Measurements from ENCODE around the gene WDR4.
"Not testable (repeated sequence)": the region's sequence is repeated elsewhere in the genome, so short reads cannot be mapped to it uniquely, and the experiment has no call there.

The WDR4 gene

GRCh38 chr21:42848932-42849758 is 30.2 kb downstream of the WDR4 start:
- TF ChIP-seq Cebpa-rat (IDR thresholded peaks at IDR 0.05): no peak
- peaks cover 87% of the 10 kb centered on the region for H3K36me3 ChIP-seq
- no peak overlapping the region; the same call in 1 of the 2 replicates for H3K4me2 ChIP-seq
- no peaks in the 10 kb centered on the region for H3K27me3 ChIP-seq
- no peaks in the 10 kb centered on the region for H3K9me3 ChIP-seq
- H3K27ac ChIP-seq: no peak overlapping the region
- no peak overlapping the region for H3K9ac ChIP-seq
- H4K20me1 ChIP-seq: peaks cover 98% of the 10 kb centered on the region
- peaks cover 90% of the 10 kb centered on the region for H3K4me1 ChIP-seq
- H3K4me3 ChIP-seq: no peak overlapping the region

- not testable (repeated sequence) for H3K4me2 ChIP-seq, H3K9me3 ChIP-seq
- peaks cover 87% of the 10 kb centered on the region for H3K36me3 ChIP-seq
Measured at GRCh38 chr21:42848144-42848931, 31.0 kb downstream of the WDR4 start.

GRCh38 chr21:42847726-42848125 is 31.6 kb downstream of the WDR4 start:
- Histone ChIP-seq H3K36me3 (peaks cover 87% of the 10 kb centered on the region), H3K4me2 (peak overlapping the region; percentile 77), H3K9me3 (no peaks in the 10 kb centered on the region), H3K9ac (no peak overlapping the region), H3K27ac (no peak overlapping the region), H4K20me1 (peaks cover 98% of the 10 kb centered on the region), H3K27me3 (no peaks in the 10 kb centered on the region), H3K4me3 (no peak overlapping the region), H3K4me1 (peaks cover 90% of the 10 kb centered on the region)
- no peak for TF ChIP-seq Cebpa-rat (IDR thresholded peaks at IDR 0.05)

More at GRCh38 chr21:42848144-42848931, 31.0 kb downstream of the WDR4 start:
- peaks cover 98% of the 10 kb centered on the region for H4K20me1 ChIP-seq
- not testable (repeated sequence) for H3K27me3 ChIP-seq, H3K9ac ChIP-seq, H3K27ac ChIP-seq, H3K4me3 ChIP-seq
- H3K4me1 ChIP-seq: peaks cover 90% of the 10 kb centered on the region

DNA sequence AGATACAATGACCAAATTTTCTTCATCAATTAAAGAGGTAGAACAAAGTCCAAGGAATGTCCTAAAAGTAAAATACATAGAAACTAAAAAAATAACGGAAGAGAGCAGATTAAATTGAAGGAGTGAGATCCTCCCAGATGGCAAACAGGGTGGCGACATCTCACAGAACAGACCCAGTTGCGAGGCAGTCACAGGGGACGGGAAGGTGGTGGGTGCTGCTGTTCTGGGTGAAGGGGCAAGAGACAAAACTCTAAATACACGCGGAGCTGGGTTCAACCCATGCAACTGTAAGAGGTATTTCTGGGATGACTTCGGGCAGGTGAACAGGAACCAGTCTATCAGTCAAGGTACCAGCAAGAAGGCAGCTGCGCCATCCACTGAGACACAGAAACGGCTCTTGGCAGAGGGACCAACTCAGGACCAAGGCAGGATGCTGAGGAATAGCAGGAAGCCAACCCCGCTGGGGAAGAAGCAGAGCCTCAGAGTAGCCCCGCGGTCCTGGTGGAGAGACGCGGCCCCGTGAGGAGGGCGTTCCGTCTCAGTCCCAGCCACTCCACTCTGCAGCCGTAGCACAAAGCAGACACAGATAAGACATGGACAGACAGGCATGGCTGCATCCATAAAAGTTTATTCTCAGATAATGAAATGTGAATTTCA is 32.2 kb downstream of the WDR4 start:
- no peak for TF ChIP-seq Cebpa-rat (IDR thresholded peaks at IDR 0.05)
- Histone ChIP-seq H3K4me3 (no peak overlapping the region), H4K20me1 (peaks cover 98% of the 10 kb centered on the region), H3K36me3 (peaks cover 88% of the 10 kb centered on the region), H3K27ac (no peak overlapping the region), H3K4me1 (peaks cover 90% of the 10 kb centered on the region), H3K4me2 (peak overlapping the region; percentile 77), H3K9ac (no peak overlapping the region), H3K9me3 (no peaks in the 10 kb centered on the region), H3K27me3 (no peaks in the 10 kb centered on the region)

DNA sequence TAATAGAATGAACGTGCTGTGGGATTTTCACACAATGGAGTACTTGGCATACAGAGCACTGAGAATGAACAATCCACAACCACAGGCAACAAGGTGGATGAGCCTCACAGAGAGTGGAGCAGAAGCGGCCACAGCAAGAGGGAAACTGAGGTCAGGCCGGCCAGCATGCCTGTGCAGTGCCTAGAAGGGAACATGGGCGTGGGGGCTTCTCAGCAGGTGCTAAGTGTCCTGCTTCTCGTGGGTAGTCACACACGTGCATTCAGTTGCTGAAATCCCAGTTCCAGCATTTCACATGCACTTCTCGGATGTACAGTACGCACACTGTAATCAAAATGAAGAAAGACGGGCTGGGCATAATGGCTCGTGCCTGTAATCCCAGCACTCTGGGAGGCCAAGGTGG is 33.1 kb downstream of the WDR4 start:
- no peak for TF ChIP-seq Cebpa-rat (IDR thresholded peaks at IDR 0.05)
- no peak overlapping the region for H3K9ac ChIP-seq

GRCh38 chr21:42845296-42845965 is 33.9 kb downstream of the WDR4 start:
- H3K27me3 ChIP-seq: no peaks in the 10 kb centered on the region
- peak overlapping the region; percentile 77 for H3K4me2 ChIP-seq
- no peaks in the 10 kb centered on the region for H3K9me3 ChIP-seq
- H3K4me1 ChIP-seq: peaks cover 90% of the 10 kb centered on the region
- no peak overlapping the region for H3K4me3 ChIP-seq
- H3K27ac ChIP-seq: peak overlapping the region; percentile 18; the same call in 1 of the 2 replicates
- peak overlapping the region; percentile 39; the same call in 1 of the 2 replicates for H3K9ac ChIP-seq
- peaks cover 98% of the 10 kb centered on the region for H4K20me1 ChIP-seq
- TF ChIP-seq Cebpa-rat (IDR thresholded peaks at IDR 0.05): no peak
- peaks cover 94% of the 10 kb centered on the region for H3K36me3 ChIP-seq

More for the DNA sequence above, 33.1 kb downstream of the WDR4 start:
- H3K4me3 ChIP-seq: no peak overlapping the region
- no peak overlapping the region for H3K27ac ChIP-seq
- no peaks in the 10 kb centered on the region for H3K27me3 ChIP-seq
- H3K9me3 ChIP-seq: no peaks in the 10 kb centered on the region
- H3K4me2 ChIP-seq: peak overlapping the region; percentile 77
- H4K20me1 ChIP-seq: peaks cover 98% of the 10 kb centered on the region
- H3K4me1 ChIP-seq: peaks cover 90% of the 10 kb centered on the region
- peaks cover 94% of the 10 kb centered on the region for H3K36me3 ChIP-seq

DNA sequence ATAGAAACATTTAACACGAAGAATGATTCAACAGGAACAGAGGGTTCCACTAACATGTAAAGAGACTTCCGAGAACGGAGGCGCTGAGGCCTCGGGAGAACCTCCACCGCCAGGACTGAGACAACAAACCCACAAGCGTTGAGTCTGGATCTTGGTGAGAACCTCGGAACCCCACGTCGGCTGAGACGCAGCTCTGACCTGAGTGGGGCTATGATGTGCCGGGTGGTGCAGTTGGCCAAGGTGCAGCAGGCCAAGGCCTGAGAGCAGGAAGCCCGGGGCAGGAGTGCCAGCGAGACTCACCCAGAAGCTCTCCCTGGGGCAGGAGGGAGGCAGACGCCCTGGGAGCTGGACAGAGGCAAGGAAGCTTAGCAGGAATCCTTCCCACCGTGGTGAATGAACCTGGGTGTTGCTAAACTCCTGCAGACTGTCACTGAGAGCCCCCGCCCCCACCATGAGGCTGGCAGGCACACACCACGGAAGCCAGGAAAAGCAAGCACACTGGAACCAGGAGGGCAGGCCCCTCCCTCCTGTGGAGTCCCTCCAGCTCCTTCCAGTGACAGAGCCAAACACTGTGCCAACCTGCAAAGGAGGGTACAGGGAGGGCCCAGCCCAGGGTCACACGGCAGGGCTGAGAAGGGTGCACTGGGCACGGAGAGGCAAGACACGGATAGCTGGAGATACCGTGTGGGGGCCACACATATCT is 34.8 kb downstream of the WDR4 start:
- no peaks in the 10 kb centered on the region for H3K27me3 ChIP-seq
- peak overlapping the region; percentile 77 for H3K4me2 ChIP-seq
- no peak overlapping the region for H3K4me3 ChIP-seq
- H3K36me3 ChIP-seq: peaks cover 90% of the 10 kb centered on the region
- H4K20me1 ChIP-seq: peaks cover 98% of the 10 kb centered on the region
- peak overlapping the region; percentile 24; the same call in 1 of the 2 replicates for H3K27ac ChIP-seq
- TF ChIP-seq Cebpa-rat (IDR thresholded peaks at IDR 0.05): no peak
- H3K9me3 ChIP-seq: no peaks in the 10 kb centered on the region
- peak overlapping the region; percentile 39; the same call in 1 of the 2 replicates for H3K9ac ChIP-seq
- H3K4me1 ChIP-seq: peaks cover 90% of the 10 kb centered on the region

DNA sequence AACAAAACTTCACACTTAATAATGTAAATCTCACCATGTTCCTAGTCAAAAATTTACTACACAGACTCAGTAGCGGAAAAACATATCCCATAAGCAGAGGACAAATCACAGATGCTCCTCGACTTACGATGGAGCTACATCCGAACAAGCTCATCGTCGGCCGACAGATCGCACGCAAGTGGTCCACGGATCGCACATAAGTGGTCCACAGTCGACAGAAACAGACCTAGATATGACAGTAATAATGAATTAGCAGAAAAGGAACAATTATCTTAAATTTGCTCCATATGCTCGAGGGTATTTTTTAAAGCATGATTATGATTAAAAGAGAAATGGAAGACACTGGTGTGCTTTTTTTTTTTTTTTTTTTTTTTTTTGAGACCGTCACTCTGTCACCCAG is 36.3 kb downstream of the WDR4 start:
- Histone ChIP-seq H3K27me3 (no peaks in the 10 kb centered on the region), H3K9ac (no peak overlapping the region), H3K4me1 (peaks cover 100% of the 10 kb centered on the region), H3K4me3 (no peak overlapping the region), H3K9me3 (no peaks in the 10 kb centered on the region), H3K36me3 (peaks cover 78% of the 10 kb centered on the region), H3K4me2 (no peak overlapping the region), H4K20me1 (peaks cover 100% of the 10 kb centered on the region), H3K27ac (no peak overlapping the region)
- TF ChIP-seq Cebpa-rat (IDR thresholded peaks at IDR 0.05): no peak

DNA sequence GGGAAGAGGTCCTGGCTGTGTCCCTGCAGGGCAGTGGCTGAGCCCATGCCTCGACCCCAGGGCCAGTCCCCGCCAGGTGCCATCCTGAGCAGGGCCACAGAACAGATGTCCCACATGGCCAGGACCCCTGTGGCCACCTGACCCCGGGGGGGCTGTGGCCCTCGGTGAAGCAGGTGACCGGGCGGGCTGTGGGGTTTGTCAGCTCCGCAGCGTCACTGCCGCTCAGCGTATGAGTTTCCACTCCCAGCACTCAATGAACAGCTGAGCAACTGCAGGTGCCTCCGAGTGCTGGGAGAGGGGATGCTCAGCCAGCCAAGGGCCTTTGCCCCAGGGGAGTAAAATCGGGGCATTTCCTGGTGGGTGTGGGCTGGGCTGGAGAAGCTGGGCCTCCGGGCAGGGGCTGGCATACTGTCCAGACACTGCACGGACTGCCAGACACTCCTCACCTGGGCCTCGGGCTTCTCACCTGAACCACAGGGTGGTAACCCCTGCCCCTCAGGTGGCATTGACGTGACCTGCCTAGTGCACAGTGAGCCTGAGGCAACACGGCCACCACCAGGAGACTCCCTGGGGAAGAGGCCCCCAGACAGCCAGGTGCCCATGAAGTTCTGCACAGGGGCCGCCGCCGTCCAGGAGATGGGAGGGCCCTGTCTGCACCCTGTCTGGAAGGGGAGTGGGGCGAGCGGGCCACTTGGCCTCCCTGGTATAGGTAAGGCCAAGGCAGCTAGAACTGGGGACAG is 37.3 kb downstream of the WDR4 start:
- not testable (repeated sequence) for H3K27me3 ChIP-seq, H3K4me3 ChIP-seq, H3K9ac ChIP-seq, H3K9me3 ChIP-seq, H3K27ac ChIP-seq
- peaks cover 90% of the 10 kb centered on the region for H3K4me1 ChIP-seq
- H3K36me3 ChIP-seq: peaks cover 68% of the 10 kb centered on the region
- H3K4me2 ChIP-seq: peak overlapping the region; percentile 81
- H4K20me1 ChIP-seq: peaks cover 100% of the 10 kb centered on the region
